HepG2 (cell line): ENCODE measurements around the gene FBXO4. TPM values are rescaled to one million over a fixed set of nuclear protein-coding genes. Genes with fewer than 3 reads are reported as not detected.
A peak's percentile ranks its signal among the peaks of the same experiment; 100 is the strongest.

Experiments used
- ATAD3A ChIP-seq: sonication (generic); formaldehyde crosslinking; IDR thresholded peaks from 2 replicates; pipeline ENCODE4 v1.4.0; 2020; ENCODE audit warnings: missing genetic modification reagents
- CENPX ChIP-seq: sonication (generic); formaldehyde crosslinking; IDR thresholded peaks from 2 replicates; pipeline ENCODE4 v1.9.0; 2021; ENCODE audit warnings: mild to moderate bottlenecking, missing genetic modification reagents, moderate library complexity
- CTCF ChIP-seq: sonication (generic); formaldehyde crosslinking; IDR thresholded peaks from 2 replicates; pipeline ENCODE4 v1.5.0; 2020; ENCODE audit warnings: mild to moderate bottlenecking, missing genetic modification reagents, moderate library complexity
- MLXIP ChIP-seq: sonication (generic); formaldehyde crosslinking; IDR thresholded peaks from 2 replicates; pipeline ENCODE4 v1.9.0; 2021; ENCODE audit warnings: missing genetic modification reagents, borderline replicate concordance
- NFAT5 ChIP-seq: sonication (generic); formaldehyde crosslinking; IDR thresholded peaks from 2 replicates; pipeline ENCODE4 v1.4.0; 2020; ENCODE audit warnings: missing genetic modification reagents
- TOE1 ChIP-seq: sonication (generic); formaldehyde crosslinking; IDR thresholded peaks from 2 replicates; pipeline ENCODE4 v1.4.0; 2020; ENCODE audit warnings: mild to moderate bottlenecking, missing genetic modification reagents
- ZBTB34 ChIP-seq: sonication (generic); formaldehyde crosslinking; IDR thresholded peaks from 2 replicates; pipeline ENCODE4 v1.8.0; 2022; ENCODE audit warnings: mild to moderate bottlenecking, missing genetic modification reagents
- ZC3H4 ChIP-seq: sonication (generic); formaldehyde crosslinking; IDR thresholded peaks from 2 replicates; pipeline ENCODE4 v1.4.0; 2020; ENCODE audit warnings: missing genetic modification reagents, borderline replicate concordance
- ZFP37 ChIP-seq: sonication (generic); formaldehyde crosslinking; IDR thresholded peaks from 2 replicates; pipeline ENCODE4 v1.4.0; 2020; ENCODE audit warnings: missing genetic modification reagents, borderline replicate concordance
- ZKSCAN1 ChIP-seq: fragments of 150-350 bp; IDR thresholded peaks from 2 replicates; pipeline ENCODE4 v1.6.1; 2014; ENCODE audit warnings: low read length
- ZNF331 ChIP-seq: sonication (generic); formaldehyde crosslinking; IDR thresholded peaks from 2 replicates; pipeline ENCODE4 v1.4.0; 2020; ENCODE audit warnings: missing genetic modification reagents
- ZNF431 ChIP-seq: sonication (generic); formaldehyde crosslinking; IDR thresholded peaks from 2 replicates; pipeline ENCODE4 v1.9.0; 2022; ENCODE audit warnings: missing genetic modification reagents, low read depth, mild to moderate bottlenecking, borderline replicate concordance
- ZNF547 ChIP-seq: sonication (generic); formaldehyde crosslinking; IDR thresholded peaks from 2 replicates; pipeline ENCODE4 v1.5.1; 2020; ENCODE audit warnings: mild to moderate bottlenecking, missing genetic modification reagents
- ZNF639 ChIP-seq: conservative IDR thresholded peaks from 2 replicates; pipeline ENCODE4 v1.6.1; 2018; ENCODE audit warnings: missing genetic modification reagents
- ZSCAN31 ChIP-seq: sonication (generic); formaldehyde crosslinking; IDR thresholded peaks from 2 replicates; pipeline ENCODE4 v1.5.0; 2020; ENCODE audit warnings: low read depth, mild to moderate bottlenecking, missing genetic modification reagents
- polyA plus RNA-seq, 8 experiments: library from polyadenylated mRNA; depleted of rRNA in 3 of 8; stranded (reverse) in 7 of 8; unstranded in 1 of 8; fragments of >200 nt; fragmentation: Illumina TruSeq in 4 of 8; extraction: Trizol in 4 of 8; gene quantifications; 2 replicates each; pipeline versions ENCODE4 v1.2.1 to v1.2.3, GENCODE V29; 2011 to 2016; ENCODE audit warnings: low read depth in 4 of 8, missing spikeins in 1 of 8, mixed read lengths in 1 of 8; ENCODE audit not compliant: insufficient read depth in 1 of 8
- total RNA-seq, 5 experiments: library from RNA; depleted of rRNA; stranded (reverse); fragments of >200 nt; fragmentation: Illumina TruSeq; extraction: Trizol; gene quantifications; 2 replicates each; pipeline ENCODE4 v1.2.3, GENCODE V29; 2016; ENCODE audit warnings: low read depth in 1 of 5

FBXO4 gene
- total and polyA plus RNA-seq, 2 of the 13 experiments (the other 11 are each of a cell fraction or from before 2014, with no cell fraction given), result 5.2 to 16.4 TPM

- peak; percentile 87 for TF ChIP-seq NFAT5 (CRISPR knock-in tag)
- TF ChIP-seq ZBTB34 (CRISPR knock-in tag), result no peak; the same call in 1 of the 2 replicates
- peak; percentile 65; the same call in 1 of the 2 replicates for TF ChIP-seq ZNF331 (CRISPR knock-in tag)
- no peak for TF ChIP-seq ATAD3A (CRISPR knock-in tag)
- TF ChIP-seq CTCF (CRISPR knock-in tag), result no peak
- TF ChIP-seq ZC3H4 (CRISPR knock-in tag), result no peak; the same call in 1 of the 2 replicates
- no peak for TF ChIP-seq CENPX (CRISPR knock-in tag)
- peak; percentile 81; the same call in 1 of the 2 replicates for TF ChIP-seq MLXIP (CRISPR knock-in tag)
- peak; percentile 54; the same call in 1 of the 2 replicates for TF ChIP-seq ZNF547 (CRISPR knock-in tag)
- no peak for TF ChIP-seq TOE1
- peak; percentile 40; the same call in 1 of the 2 replicates for TF ChIP-seq ZNF431 (CRISPR knock-in tag)
- peak; percentile 85; the same call in 1 of the 2 replicates for TF ChIP-seq ZSCAN31 (CRISPR knock-in tag)
- TF ChIP-seq ZNF639 (CRISPR knock-in tag), result no peak; the same call in 1 of the 2 replicates
- no peak for TF ChIP-seq ZFP37
- no peak for TF ChIP-seq ZKSCAN1
Measured at GRCh38 chr5:41903892-41904799, 20.9 kb upstream of the FBXO4 start, which contains the start of gene RIMOC1 (continued).
